IPS DF 19.7 (cell line): Measurements from ENCODE around the gene ERICH4.

Source experiments
- DNase-seq: peaks from one replicate; pipeline ENCODE4 v3.0.0-alpha.2; 2013; ENCODE audit warnings: low read depth, low spot score

ERICH4 gene

DNA sequence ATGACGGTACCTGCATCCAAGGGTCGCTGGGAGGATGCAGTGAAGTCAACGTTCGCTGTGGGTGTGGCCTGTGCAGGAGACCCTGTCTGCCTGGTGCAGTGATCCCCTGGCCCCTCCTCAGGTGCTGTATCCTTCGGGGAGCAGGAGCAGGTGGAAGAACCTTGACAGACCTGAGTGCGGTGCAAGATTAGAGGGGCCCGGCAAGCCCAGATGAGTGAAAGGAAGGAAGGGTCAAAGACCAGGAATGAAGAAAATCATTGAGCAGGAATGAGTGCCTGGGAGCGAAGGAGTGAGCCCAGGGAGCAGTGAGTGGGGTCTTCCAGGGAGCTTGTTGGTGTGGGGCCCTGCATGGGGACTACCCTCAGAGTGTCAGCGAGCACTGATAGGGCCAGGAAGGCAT lies 28.5 kb upstream of the ERICH4 start:
- DNase-seq: no peak

DNA sequence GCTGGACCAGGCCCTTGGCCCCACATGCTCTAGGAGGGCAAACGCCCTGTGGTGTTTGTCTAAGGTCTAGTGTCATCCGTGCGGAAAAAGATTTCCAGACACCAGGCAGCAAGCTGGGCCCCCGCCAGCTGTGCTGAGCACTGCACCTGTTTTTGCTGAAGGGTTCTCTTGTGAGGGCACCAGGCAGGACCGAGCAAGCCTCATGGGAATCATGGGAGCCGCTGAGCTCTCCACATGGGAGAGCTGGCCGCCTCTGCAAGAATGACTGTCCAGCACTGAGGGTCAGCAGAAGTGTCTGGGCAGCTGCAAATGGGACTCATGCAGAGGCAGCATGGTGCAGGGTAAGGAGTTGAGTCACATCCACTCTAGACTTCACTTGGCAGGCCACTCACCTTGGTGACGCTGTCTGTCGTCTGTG lies 27.8 kb upstream of the ERICH4 start:
- DNase-seq: no peak

DNA sequence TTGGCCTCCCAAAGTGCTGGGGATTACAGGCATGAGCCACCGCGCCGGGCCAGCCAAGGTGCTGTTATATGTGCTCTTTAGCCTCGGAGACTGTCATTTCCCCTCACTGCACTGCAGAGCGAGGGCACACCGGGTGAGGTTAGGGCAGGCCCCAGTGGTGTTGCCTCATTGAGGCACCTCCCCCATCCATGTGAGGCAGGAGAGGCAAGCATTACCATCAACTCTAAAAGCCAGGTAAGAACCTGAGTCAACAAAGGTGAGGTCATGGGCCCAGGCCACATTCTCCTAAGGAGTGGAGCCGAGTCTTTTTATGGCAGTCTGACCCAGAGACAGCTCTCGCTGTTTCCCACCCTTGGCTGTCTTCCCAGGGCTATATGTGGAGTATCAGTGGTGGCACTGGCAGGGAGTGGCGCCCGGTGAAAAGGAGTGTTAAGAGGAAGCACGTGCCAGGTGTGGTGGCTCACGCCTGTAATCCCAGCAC lies 26.7 kb upstream of the ERICH4 start:
- DNase-seq: no peak

DNA sequence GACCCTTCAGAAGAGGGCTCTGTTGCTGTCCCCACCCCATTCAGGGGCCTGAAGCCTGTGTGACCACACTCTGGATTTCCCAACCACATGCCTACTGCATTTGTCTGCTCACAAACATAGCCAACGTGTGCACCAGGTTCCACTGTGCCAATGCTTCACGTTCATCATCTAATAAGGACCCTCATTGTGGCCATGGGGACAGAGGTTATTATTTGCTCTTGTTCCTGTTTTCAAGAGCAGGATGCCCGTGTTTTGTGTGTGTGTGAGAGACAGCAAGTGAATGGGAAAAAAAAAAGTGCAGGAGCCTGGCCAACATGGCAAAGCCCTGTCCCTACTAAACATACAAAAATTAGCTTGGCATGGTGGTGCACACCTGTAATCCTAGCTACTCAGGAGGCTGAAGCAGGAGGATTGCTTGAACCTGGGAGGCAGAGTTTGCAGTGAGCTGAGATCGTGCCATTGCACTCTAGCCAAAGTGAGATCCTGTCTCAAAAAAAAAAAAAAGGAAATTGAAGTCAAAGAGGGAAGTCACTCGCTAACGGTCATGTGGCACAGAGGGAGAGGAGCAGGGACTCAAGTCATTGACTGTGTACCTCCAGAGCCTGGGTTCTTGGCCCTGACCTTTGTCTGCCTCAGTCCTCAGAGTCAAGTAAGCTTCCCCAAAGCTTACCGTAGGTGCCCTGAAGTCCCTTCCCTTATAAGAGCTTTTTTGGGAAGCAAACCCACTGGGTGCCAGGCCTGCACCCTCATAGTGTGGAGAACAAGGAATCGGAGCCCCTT lies 22.7 kb upstream of the ERICH4 start:
- DNase-seq: no peak

DNA sequence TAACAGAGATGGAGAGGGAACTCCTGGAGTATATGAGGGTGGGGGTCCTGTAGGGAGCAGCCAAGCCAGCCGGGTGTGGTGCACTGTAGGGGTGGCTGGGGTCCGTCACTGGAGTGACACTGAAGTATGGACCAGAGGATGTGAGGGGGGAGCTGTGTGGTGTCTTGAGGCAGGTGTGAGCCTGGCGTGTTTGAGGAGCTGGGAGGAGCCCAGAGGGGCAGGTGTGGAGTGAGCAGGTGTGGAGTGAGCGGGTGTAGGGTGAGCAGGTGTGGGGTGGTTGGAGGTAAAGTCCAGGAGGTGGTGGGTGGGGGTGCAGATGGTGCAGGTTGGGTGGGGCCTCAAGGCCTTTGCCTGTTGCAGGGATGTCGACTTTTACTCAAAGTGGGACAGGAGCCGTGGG lies 21.6 kb upstream of the ERICH4 start:
- no peak for DNase-seq

DNA sequence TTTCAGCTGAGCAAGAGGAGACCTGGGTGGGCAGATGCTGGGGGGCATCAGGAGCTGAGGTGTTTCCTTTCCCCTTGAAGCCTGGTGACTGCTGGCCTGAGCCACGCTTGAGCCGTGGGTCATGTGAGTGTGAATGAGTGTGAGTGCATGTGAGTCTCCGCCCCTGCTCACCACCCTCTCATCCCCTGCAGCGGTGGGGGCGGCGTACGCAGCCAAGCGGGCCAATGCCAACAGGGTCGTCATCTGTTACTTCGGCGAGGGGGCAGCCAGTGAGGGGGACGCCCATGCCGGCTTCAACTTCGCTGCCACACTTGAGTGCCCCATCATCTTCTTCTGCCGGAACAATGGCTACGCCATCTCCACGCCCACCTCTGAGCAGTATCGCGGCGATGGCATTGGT lies 21.0 kb upstream of the ERICH4 start:
- DNase-seq: no peak

DNA sequence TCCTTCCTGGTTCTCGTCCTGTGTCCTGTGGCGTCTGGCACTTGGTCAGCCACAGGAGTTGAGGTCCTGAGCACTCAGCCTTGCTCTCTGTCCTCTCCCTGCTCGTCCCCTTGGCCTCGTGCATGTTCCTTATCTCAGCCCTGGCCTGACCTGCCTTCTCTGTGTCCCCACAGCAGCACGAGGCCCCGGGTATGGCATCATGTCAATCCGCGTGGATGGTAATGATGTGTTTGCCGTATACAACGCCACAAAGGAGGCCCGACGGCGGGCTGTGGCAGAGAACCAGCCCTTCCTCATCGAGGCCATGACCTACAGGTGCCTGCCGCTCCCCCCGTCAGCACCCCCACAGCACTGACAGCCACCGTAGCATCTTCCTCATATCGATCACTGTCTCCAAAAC lies 20.5 kb upstream of the ERICH4 start:
- DNase-seq: no peak

DNA sequence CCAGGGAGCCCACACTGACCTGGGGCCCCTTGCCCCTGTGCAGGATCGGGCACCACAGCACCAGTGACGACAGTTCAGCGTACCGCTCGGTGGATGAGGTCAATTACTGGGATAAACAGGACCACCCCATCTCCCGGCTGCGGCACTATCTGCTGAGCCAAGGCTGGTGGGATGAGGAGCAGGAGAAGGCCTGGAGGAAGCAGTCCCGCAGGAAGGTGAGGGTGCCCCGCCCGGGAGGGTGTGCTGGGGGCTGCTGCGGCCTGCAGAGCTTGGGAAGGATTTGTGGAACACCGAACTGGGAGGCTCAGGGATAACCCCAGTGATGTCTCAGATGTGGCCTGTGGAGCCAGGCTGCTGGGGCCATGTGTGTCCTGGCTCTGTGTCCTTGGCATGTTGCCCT lies 20.0 kb upstream of the ERICH4 start:
- DNase-seq: no peak

DNA sequence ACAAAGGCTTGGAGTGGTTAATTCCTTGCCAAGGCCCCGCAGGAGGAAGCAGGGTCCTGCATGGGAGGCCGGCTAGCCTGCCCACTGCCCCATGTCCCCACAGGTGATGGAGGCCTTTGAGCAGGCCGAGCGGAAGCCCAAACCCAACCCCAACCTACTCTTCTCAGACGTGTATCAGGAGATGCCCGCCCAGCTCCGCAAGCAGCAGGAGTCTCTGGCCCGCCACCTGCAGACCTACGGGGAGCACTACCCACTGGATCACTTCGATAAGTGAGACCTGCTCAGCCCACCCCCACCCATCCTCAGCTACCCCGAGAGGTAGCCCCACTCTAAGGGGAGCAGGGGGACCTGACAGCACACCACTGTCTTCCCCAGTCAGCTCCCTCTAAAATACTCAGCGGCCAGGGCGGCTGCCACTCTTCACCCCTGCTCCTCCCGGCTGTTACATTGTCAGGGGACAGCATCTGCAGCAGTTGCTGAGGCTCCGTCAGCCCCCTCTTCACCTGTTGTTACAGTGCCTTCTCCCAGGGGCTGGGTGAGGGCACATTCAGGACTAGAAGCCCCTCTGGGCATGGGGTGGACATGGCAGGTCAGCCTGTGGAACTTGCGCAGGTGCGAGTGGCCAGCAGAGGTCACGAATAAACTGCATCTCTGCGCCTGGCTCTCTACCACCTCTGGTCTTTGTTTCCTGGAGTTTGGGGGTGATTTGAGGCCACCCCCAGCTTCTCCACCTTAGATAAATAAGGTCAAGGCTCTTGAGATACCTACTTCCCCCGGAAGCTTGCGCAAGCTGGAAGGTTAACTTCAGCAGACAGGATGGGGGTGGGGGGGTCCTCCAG lies 18.4 kb upstream of the ERICH4 start:
- no peak for DNase-seq

DNA sequence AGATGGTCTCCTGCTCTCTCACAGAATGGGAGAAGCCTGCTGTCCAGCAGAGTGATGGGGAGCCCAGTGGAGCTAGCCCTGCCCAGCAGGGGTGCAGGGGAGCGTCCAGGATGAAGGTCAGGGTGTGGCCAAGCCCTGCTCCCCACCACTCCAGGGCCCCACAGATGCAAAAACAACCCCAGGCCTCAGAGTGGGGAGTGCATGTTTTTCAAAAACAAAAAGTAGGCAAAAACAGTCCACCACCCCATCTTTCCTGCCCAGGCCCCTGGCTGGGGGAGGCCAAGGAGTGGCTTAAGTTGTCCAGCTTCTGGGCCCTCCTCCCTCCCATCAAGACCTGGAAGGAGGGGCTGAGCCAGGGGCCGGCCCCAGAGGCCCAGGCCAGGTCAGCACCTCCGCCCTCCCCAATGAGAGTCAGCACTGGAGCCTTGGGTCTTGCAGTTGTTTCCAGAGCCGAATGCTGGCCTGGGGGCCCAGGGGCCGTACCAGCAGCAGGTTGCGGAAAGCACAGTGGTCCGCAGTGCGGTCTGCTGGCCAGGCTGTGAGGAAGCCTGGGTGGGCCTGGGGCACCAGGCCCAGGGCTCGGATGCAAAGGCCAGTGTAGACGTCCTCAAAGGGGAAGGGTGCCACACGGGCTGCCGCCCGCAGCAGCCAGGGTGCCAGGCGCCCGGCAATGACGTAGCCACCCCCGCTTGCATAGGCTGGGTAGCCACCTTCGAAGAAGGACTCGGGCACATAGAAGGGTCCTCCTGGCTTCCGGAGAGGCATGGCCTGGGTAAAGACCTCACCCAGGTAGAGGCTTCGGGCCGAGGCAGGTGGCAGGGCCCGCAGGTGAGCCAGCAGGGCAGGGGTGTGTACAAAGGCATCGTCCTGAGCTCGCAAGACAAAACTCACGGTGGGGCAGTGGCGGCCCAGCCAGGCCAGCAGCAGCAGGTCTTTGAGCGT lies 17.5 kb upstream of the ERICH4 start:
- DNase-seq: no peak

DNA sequence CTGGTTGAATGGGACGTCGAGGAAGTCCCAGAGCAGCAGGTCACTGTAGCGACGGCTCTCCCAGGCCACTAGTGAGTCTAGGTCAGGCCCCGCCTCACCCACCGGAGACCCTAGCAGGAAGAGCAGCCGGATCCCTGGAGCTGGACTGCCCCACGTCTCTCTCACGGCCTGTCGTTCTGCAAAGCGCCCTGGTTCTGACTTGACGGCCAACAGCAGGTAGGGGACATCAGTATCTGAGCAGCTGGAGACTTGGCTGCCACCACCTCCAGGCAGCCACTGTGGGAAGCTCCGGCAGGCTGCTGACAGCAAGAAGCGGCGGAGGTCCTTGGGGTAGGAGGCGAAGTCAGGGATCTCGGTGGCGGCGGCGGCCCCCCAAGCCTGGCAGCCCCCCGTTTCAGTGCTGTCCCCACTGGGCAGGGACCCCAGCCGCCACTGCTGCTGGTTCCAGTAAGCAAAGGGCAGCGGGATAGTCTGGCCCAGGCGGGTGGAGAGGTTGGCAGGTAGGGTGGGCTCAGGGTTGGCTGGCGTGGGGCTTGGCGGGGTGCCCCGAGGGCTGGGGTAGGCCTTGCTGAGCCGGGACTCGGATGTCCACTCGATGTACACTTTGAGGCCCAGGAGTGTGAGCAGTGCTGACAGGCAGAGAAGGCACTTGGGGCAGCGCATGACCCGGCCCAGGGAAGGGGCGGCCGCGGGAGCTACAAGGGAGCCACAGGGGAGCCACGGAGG lies 16.7 kb upstream of the ERICH4 start:
- DNase-seq: no peak

DNA sequence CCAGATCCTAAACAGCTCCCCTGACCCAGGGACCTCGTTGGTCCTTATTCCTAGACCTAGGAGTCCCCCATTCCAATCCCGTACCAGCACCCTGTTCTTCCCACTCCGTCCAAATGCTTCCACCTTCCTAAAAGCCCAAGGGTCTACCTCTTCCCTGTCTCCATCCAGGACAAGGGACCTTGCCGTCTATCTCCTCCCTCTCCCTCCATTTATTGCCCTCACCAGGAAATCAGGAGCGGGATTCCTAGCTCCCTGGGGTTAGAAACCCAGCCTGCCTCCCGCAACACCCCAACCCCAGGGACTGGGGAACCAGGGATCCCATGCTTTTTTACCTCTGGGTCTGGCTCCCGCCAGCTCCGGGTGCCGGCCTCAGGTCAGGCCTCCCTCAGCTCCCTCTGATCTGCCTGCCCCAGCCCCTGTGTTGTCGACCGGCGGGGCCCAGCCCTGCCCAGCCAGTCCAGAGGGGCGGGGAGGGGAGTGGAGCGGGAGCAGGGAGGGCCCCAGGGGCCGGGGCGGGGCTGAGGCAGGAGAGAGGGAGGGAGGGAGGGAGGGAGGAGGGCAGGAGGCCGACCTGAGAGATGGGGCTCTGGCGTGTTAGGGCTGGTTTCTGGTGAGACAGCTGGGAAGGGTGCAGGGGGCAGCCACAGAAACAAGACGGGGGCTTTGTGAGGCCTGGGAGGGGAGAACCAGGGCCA lies 15.9 kb upstream of the ERICH4 start, which contains the start of gene B3GNT8:
Gene B3GNT8, minus strand, starts transcription at position 423 of the 695 bp plus-strand sequence. CDS start 596 bp downstream, outside the sequence.
- DNase-seq: no peak

DNA sequence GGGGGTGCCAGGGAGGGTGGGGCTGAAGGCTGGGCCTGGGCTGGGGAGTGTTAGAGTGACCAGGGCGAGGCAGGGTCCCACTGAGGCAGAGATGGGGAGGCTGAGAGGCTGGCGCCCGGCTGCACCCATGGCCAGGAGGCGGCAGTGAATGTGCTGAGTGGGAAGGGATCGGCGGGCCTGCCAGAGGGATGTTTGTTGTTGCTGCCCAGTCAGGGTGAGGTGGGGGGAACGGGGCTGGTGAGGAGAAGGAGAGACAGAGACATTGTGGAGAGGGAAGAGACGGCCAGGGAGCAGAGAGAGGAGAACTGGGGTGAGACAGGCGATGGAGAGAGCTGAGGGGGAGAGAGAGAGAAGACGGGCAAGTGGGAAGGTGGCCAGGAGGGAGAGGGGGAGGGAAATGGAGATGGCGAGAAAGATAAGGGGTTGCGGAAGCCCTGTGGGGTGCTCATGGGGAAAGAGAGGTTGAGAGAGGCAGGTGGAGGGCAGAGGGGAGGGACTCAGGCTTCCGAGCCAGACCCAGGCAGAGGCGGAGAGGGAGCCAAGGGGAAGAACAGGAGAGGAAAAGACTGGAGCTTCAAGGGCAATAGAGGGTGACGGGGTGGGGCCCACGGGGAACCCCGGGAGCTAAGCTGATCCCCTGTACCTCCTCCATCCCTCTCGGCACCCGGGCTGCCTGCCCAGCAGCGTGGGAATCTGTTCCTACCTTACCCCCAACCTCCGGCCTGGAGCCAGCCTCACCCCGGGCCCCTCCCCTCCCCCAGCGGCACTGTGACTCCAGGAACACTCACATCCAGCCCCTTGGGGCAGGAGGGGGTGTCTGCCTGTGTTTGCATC lies 15.1 kb upstream of the ERICH4 start:
- DNase-seq: no peak

DNA sequence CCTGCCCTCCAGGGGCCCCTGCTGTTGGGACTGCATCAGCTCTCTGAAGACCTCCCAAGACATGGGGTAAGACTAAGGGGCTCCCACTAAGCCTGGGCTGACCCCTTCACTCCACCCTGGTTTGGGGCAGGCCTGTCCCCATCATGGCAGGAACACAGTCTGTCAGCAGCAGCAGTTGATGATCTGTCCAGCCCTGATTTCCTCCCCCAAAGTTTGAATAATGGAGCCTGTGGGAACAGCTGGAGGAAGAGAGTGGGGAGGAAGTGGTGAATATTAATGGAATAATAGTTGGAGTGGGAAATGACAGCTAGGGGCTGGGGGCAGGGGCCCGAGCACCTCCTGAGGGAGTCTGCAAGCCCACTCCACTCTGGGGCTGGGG lies 14.5 kb upstream of the ERICH4 start:
- DNase-seq: no peak

DNA sequence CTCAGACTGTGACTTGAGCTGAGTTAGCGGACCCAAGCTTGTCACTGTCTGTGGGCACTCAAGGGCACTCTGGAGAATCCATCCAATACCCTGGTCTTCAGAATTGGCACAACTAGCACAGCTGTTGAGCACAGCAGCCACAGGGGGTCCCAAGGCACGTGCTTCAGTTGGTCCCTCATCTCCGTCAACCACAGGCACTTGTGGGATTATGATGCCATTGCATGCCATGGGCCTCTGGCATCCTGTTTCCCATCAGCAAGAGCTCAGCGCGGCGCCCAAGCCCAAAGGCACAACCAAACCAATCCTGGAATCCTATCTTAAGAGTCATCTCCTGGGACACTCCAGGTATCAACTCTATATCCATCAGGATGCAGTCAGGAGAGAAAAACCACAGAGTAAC lies 12.0 kb upstream of the ERICH4 start:
- DNase-seq: no peak

DNA sequence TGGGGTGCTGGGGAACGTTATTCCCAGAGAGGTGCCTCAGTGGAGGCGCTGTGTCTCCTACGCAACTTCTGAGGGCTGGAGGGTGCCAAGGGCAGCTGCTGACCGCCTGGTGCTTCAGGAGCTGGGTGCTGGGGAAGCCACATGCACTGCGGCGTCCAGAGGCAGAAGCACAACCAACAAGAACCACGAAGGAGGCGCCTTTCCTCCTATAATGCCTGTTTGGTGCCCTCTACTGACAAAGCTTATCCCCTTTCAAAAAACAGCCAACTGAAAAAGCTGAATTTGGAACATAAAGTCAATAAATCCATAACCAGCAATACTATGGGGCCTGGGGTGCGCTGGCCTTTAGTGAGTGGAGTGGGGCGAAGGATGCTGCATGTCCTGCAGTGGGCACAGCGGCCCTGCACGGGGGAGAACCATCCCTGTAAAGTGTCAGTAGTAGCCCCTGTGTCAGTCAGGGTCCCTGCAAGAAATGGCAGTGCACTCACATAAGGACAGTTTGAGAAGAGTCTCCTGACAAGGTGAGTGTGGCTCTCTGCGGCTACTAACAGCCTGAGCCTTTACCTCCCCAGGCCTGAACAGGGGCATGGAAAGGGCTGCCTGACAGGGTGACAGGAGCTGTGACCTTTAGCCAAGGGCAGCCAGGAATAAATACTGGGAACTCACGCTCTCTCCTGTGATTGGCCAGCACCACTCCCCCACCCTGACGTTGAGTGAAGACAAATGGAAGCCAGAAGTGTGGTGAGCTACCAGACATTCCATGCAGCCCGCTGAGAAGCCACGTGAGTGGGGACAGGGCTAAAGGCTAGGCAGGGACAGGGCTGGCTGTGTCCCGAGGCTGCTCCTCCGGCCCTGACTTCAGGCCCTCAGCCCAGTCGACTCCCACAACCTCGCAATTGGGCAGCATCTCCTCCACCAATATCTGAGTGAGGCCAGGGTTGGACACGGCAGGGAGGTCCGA lies 11.2 kb upstream of the ERICH4 start:
- DNase-seq: no peak

DNA sequence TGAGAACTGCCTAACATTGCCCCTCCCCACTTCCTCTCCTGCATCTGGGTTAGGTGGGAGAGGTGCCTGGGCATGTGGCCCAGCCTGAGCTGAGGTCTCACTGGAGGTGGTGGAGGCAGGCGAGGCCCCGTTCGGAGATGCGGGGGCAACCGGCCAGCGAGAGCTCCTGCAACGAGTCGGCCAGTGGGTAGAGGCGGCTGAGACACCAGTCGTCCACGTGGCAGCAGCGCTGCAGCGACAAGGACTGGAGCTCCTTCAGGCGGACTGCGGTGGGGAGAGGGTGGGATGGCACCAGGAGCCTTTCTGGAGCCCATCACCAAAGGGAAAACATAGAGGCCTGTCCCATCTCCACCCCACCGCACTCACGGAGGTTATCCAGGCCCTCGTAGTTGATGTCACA lies 9.8 kb upstream of the ERICH4 start:
- DNase-seq: no peak

DNA sequence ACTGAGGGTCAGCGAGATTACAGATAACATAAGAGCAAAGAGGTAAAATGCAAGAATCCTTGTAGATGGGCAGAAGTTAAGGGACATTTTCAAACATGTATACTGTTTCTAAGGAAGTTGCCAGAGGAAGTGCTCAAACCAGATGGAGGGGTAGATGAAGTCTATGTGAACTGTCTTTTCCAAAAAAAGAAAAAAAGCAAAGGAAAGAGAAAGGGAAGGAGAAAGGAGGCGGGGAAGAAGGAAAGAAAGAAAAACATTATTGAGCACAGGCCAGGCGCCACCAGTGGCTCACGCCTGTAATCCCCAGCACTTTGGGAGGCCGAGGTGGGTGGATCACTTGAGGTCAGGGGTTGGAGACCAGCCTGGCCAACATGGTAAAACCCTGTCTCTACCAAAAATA lies 8.5 kb upstream of the ERICH4 start:
- no peak for DNase-seq
